ENCODE data around the gene FOXL3. TPM values are rescaled to one million over a fixed set of nuclear protein-coding genes. Genes with fewer than 3 reads are reported as not detected.

Gene FOXL3
- total RNA-seq, 1 experiment from 2014 or later = not detected

- POLR2A ChIA-PET (ENCODE audit: low non-redundant PET) = no interaction called here
- Histone ChIP-seq H3K4me3 (ENCODE audit: low read depth, low read length, poor library complexity, severe bottlenecking) (no peak overlapping the region), H3K27ac (ENCODE audit: low read depth, low read length, poor library complexity, severe bottlenecking) (no peak overlapping the region), H3K36me3 (ENCODE audit: insufficient read depth, low read length, poor library complexity, severe bottlenecking) (peaks cover 22% of the 10 kb centered on the region), H3K9me3 (ENCODE audit: low read depth, low read length, poor library complexity, severe bottlenecking) (peaks cover 16% of the 10 kb centered on the region), H3K4me1 (ENCODE audit: insufficient read depth, low read length, poor library complexity, severe bottlenecking) (no peaks in the 10 kb centered on the region), H3K27me3 (replicated peaks; ENCODE audit: insufficient read depth, low read depth, low read length, poor library complexity) (no peaks in the 10 kb centered on the region)
- intact Hi-C loops (cut with micrococcal nuclease; ENCODE audit: unreplicated experiment) = no loop called here
- no peak for DNase-seq (ENCODE audit: low spot score)
- no TSS peak for BruUV-seq (replicated peaks)
- TF ChIP-seq CTCF (conservative IDR thresholded peaks at IDR 0.05; ENCODE audit: low read depth, low read length) (no peak), EZH2 (IDR thresholded peaks at IDR 0.05; ENCODE audit: borderline replicate concordance, low read depth, low read length, poor library complexity, severe bottlenecking) (no peak)
- CTCF ChIA-PET = no interaction called here
Observed at GRCh38 chr7:259751-260405, 30.1 kb upstream of the FOXL3 start.

DNA sequence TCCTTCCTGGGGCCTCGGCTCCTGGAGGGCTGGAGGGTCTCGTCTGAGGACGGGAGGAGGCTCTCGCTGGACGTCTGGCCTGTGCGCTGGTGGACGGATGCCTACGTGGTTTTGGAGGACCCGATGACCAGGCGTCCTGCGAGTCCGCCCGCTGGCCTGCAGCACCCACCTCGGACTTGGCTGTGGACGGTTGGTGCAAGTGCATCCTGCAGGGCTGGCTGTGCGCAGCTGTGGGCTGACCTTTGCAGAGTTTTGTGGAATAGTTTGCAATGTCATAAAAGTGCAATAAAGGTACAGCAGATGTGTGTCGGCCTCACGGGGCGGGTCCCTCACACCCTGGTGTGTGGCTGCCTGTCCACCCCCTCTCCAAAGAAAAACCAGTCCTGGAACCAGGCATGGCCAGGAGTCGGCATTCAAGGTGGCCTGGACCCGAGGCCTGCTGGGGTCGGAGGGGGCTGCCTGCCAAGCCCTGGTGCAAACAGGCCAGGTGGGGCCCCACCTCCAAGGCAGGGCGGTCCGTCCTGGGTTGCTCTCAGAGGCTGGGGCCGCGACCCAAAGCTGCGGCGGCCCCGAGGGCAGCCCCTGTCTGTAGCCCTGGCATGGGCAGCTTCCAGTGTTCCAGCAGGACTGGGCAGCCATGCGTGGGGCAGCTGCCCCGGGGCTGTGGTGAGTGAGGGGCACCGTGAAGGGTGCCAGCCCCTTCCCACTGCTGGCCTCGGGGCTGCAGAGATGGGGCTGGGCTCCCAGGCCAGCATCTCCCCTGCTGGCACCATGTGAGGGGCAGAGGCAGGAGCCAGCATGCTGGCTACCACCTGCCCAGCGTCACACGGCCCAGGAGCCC is 29.3 kb upstream of the FOXL3 start:
- H3K27ac ChIP-seq (ENCODE audit: low read depth, low read length, poor library complexity, severe bottlenecking) = no peak overlapping the region
- intact Hi-C loops (cut with micrococcal nuclease; ENCODE audit: unreplicated experiment) = no loop called here
- BruUV-seq (replicated peaks) = no TSS peak
- H3K27me3 ChIP-seq (replicated peaks; ENCODE audit: insufficient read depth, low read depth, low read length, poor library complexity) = no peaks in the 10 kb centered on the region
- no peak for DNase-seq (ENCODE audit: low spot score)
- no peaks in the 10 kb centered on the region for H3K4me1 ChIP-seq (ENCODE audit: insufficient read depth, low read length, poor library complexity, severe bottlenecking)
- TF ChIP-seq EZH2 (IDR thresholded peaks at IDR 0.05; ENCODE audit: borderline replicate concordance, low read depth, low read length, poor library complexity, severe bottlenecking) (no peak), CTCF (conservative IDR thresholded peaks at IDR 0.05; ENCODE audit: low read depth, low read length) (no peak)
- POLR2A ChIA-PET (ENCODE audit: low non-redundant PET) = no interaction called here
- CTCF ChIA-PET = no interaction called here
- peaks cover 16% of the 10 kb centered on the region for H3K9me3 ChIP-seq (ENCODE audit: low read depth, low read length, poor library complexity, severe bottlenecking)
- H3K36me3 ChIP-seq (ENCODE audit: insufficient read depth, low read length, poor library complexity, severe bottlenecking) = peaks cover 22% of the 10 kb centered on the region
- no peak overlapping the region for H3K4me3 ChIP-seq (ENCODE audit: low read depth, low read length, poor library complexity, severe bottlenecking)

GRCh38 chr7:261341-262250 is 28.4 kb upstream of the FOXL3 start:
- H3K27ac ChIP-seq (ENCODE audit: low read depth, low read length, poor library complexity, severe bottlenecking) = no peak overlapping the region
- TF ChIP-seq CTCF (conservative IDR thresholded peaks at IDR 0.05; ENCODE audit: low read depth, low read length) (no peak), EZH2 (IDR thresholded peaks at IDR 0.05; ENCODE audit: borderline replicate concordance, low read depth, low read length, poor library complexity, severe bottlenecking) (no peak)
- CTCF ChIA-PET = no interaction called here
- intact Hi-C loops (cut with micrococcal nuclease; ENCODE audit: unreplicated experiment) = no loop called here
- peaks cover 16% of the 10 kb centered on the region for H3K9me3 ChIP-seq (ENCODE audit: low read depth, low read length, poor library complexity, severe bottlenecking)
- DNase-seq (ENCODE audit: low spot score) = no peak
- H3K4me3 ChIP-seq (ENCODE audit: low read depth, low read length, poor library complexity, severe bottlenecking) = no peak overlapping the region
- no peaks in the 10 kb centered on the region for H3K4me1 ChIP-seq (ENCODE audit: insufficient read depth, low read length, poor library complexity, severe bottlenecking)
- peaks cover 22% of the 10 kb centered on the region for H3K36me3 ChIP-seq (ENCODE audit: insufficient read depth, low read length, poor library complexity, severe bottlenecking)
- POLR2A ChIA-PET (ENCODE audit: low non-redundant PET) = no interaction called here
- BruUV-seq (replicated peaks) = no TSS peak
- no peaks in the 10 kb centered on the region for H3K27me3 ChIP-seq (replicated peaks; ENCODE audit: insufficient read depth, low read depth, low read length, poor library complexity)

All from A673 (cell line).